ENCODE measurements around the gene FBXL16. TPM values are rescaled to one million over a fixed set of nuclear protein-coding genes. Genes with fewer than 3 reads are reported as not detected.
A peak's percentile ranks its signal among the peaks of the same experiment; 100 is the strongest.

FBXL16 gene
- total RNA-seq, 1 donor from 2014 or later: 3.0 TPM

DNA sequence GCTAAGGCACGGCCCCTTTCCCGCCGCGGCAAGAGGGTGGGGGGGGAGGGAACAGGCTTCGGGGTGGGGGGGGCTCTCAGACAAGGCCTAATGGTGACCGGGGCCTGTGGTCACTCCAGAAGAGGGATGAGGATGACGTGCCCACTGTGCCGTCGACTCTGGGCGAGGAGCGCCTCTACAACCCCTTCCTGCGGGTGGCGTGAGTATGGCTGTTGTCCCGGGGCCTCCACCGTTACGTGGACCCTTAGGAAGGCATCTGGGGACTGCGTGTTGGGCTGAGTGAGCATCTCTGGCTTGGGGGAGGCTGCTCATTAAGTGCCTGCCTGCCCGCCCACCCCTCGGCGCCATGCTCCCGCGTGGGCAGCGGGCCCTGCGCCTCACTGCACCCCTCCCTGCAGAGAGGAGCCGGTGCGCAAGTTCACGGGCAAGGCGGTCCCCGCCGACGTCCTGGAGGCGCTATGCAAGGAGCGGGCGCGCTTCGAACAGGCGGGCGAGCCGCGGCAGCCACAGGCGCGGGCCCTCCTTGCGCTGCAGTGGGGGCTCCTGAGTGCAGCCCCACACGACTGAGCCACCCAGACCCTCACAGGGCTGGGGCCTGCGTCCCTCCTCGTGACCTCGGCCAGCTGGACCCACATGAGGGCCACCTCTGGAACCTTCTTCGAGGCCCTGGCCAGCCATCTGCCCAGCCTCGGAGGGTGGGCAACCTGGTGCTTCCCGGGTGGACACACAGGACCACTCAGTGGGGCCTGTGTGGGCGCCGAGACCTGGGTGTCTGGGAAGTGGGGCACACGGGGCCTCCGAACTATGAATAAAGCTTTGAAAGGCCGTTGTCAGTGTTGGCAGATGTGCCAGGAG is 23.5 kb upstream of the FBXL16 start:
- Mint-ChIP-seq H3K9me3 (no peaks in the 10 kb centered on the region), H3K36me3 (ENCODE audit: low read depth) (no peaks in the 10 kb centered on the region), H3K27me3 (ENCODE audit: low read depth) (peaks cover 6% of the 10 kb centered on the region), H3K4me1 (no peaks in the 10 kb centered on the region), H3K4me3 (peak overlapping the region; percentile 59), H3K27ac (ENCODE audit: unreplicated experiment) (no peak overlapping the region)
- DNase-seq (ENCODE audit: low read depth, low spot score): no peak
- TF ChIP-seq, protein P1, sequence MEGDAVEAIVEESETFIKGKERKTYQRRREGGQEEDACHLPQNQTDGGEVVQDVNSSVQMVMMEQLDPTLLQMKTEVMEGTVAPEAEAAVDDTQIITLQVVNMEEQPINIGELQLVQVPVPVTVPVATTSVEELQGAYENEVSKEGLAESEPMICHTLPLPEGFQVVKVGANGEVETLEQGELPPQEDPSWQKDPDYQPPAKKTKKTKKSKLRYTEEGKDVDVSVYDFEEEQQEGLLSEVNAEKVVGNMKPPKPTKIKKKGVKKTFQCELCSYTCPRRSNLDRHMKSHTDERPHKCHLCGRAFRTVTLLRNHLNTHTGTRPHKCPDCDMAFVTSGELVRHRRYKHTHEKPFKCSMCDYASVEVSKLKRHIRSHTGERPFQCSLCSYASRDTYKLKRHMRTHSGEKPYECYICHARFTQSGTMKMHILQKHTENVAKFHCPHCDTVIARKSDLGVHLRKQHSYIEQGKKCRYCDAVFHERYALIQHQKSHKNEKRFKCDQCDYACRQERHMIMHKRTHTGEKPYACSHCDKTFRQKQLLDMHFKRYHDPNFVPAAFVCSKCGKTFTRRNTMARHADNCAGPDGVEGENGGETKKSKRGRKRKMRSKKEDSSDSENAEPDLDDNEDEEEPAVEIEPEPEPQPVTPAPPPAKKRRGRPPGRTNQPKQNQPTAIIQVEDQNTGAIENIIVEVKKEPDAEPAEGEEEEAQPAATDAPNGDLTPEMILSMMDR (conservative IDR thresholded peaks at IDR 0.05): no peak

DNA sequence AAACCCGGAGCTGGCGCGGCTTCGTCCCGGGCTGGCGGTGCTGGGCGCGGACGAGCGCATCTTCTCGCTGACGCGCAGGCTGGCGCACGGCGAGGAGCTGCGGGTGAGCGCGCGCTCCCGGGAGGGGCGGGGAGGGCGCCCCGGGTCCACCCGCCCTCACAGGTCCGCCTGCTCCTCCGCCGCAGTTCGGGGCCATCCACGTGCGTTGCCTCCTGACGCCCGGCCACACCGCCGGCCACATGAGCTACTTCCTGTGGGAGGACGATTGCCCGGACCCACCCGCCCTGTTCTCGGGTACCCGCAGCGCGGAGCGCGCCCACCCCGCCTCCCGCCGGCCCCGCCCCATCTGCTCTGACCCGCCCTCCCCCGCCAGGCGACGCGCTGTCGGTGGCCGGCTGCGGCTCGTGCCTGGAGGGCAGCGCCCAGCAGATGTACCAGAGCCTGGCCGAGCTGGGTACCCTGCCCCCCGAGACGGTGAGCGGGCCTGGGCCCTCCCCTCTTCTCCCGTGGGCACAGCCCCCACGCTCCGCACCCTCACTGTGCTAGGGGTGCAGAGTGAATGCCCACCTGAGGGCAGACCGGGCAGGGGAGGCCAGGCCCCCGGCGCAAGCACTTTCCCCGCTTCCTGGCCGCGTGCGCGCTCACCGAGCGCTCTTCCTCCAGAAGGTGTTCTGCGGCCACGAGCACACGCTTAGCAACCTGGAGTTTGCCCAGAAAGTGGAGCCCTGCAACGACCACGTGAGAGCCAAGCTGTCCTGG is 22.7 kb upstream of the FBXL16 start:
- no peaks in the 10 kb centered on the region for H3K36me3 Mint-ChIP-seq (ENCODE audit: low read depth)
- H3K9me3 Mint-ChIP-seq: no peaks in the 10 kb centered on the region
- peak overlapping the region; percentile 59 for H3K4me3 Mint-ChIP-seq
- H3K4me1 Mint-ChIP-seq: no peaks in the 10 kb centered on the region
- DNase-seq (ENCODE audit: low read depth, low spot score): no peak
- H3K27me3 Mint-ChIP-seq (ENCODE audit: low read depth): peaks cover 6% of the 10 kb centered on the region
- TF ChIP-seq, protein P1 (conservative IDR thresholded peaks at IDR 0.05): no peak
- no peak overlapping the region for H3K27ac Mint-ChIP-seq (ENCODE audit: unreplicated experiment)

DNA sequence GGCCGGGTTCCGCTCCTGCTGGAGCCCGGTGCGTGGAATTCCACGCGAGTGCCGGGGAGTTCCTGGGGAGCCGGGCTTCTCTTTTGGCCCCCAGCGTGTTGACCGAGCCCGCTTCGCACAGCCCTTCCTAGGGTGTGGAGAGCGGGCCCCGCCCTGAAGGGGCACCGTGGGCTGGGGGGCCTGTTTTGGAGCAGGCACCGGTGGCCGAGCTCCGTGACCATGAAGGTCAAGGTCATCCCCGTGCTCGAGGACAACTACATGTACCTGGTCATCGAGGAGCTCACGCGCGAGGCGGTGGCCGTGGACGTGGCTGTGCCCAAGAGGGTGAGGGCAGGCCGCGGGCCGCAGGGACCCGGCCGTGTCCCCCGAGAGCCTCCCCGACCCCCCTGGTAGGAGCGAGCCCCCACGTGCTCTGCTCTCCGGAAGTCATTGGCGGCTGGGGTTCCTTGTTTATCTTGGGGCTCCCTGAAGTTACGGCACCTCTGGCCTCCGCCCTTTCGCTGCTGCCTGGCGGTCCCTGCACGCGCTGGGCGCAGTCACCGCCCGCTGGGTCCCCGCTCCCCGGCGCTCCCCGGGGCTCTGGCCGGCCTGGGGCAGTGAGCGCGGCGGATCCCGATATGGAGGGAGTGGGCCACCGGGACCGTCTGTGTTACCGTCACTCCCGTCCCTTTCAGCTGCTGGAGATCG is 21.8 kb upstream of the FBXL16 start:
- DNase-seq (ENCODE audit: low read depth, low spot score): no peak
- Mint-ChIP-seq H3K9me3 (no peaks in the 10 kb centered on the region), H3K36me3 (ENCODE audit: low read depth) (no peaks in the 10 kb centered on the region), H3K27ac (ENCODE audit: unreplicated experiment) (no peak overlapping the region), H3K27me3 (ENCODE audit: low read depth) (peaks cover 6% of the 10 kb centered on the region), H3K4me1 (no peaks in the 10 kb centered on the region), H3K4me3 (no peak overlapping the region)
- TF ChIP-seq, protein P1 (conservative IDR thresholded peaks at IDR 0.05): no peak

DNA sequence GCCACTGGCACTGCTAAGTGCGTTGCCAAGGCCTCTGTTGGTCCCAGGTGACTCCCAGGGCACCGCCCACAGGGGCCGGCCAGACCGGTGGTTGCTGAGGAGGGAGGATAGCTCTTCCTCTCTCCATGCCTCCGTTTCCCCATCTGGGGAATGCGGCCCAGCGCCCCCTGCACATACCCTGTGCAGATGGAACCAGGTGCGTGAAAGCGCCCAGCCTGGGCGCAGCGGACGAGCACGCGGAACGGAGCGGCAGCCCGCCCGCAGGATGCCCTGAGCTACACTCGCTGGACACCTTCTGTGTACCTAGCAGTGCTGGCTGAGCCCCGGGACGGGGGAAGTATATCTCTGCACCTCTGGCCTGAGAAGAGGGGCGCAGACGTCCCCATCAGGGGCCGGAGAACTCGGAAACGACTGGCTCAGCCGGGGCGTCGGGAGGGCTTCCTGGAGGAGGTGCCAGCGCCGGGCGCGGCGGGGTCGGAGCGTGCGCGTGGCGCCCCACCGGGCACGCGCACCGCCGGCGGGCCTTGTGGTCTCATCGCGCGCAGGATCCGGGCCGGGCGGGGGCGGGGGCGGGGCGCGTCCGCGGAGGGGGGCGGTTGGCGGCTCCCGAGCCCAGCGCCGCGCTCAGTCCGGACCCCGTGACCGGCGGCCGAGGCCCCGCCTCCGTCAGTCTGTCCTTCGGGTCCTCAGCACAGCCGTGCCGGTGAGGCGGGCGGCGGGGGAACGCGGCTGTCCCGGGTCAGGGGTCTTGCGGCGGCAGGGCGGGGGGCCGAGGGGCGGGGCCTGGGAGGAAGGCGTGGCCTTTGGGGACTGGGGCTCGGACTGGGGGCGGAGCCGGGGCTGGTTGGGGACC is 21.1 kb upstream of the FBXL16 start, which contains the start of the genes CCDC78 and HAGHL:
Gene CCDC78 (minus strand): TSS at position 6 of the 853 bp plus-strand sequence. CDS start 76 bp downstream, outside the sequence.
Gene HAGHL (plus strand): TSS at position 669 of the 853 bp plus-strand sequence. CDS start 404 bp downstream, outside the sequence.
- TF ChIP-seq, protein P1 (conservative IDR thresholded peaks at IDR 0.05): no peak
- H3K27ac Mint-ChIP-seq (ENCODE audit: unreplicated experiment): no peak within 1 kb of the TSS
- H3K4me1 Mint-ChIP-seq: no peaks in the 10 kb centered on the region
- peaks cover 6% of the 10 kb centered on the region for H3K27me3 Mint-ChIP-seq (ENCODE audit: low read depth)
- no peaks in the 10 kb centered on the region for H3K9me3 Mint-ChIP-seq
- peak within 1 kb of the TSS; percentile 83 for H3K4me3 Mint-ChIP-seq
- H3K36me3 Mint-ChIP-seq (ENCODE audit: low read depth): no peaks in the 10 kb centered on the region
- no peak for DNase-seq (ENCODE audit: low read depth, low spot score)

DNA sequence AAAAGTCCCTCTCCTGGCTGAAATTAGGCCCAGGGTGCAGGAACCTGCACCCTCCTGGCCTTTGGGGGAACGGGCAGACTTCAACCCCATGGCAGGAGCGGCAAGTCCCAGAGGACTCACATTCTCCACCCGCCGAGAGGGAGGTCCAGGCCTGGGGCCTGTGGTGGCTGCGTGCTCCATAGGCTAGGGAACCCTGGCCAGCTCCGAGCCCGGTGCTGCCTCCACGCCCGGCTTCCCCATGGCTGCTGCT is 20.5 kb upstream of the FBXL16 start:
- H3K9me3 Mint-ChIP-seq: no peaks in the 10 kb centered on the region
- no peak for DNase-seq (ENCODE audit: low read depth, low spot score)
- TF ChIP-seq, protein P1 (conservative IDR thresholded peaks at IDR 0.05): no peak
- peaks cover 6% of the 10 kb centered on the region for H3K27me3 Mint-ChIP-seq (ENCODE audit: low read depth)
- no peaks in the 10 kb centered on the region for H3K4me1 Mint-ChIP-seq
- H3K36me3 Mint-ChIP-seq (ENCODE audit: low read depth): no peaks in the 10 kb centered on the region
- H3K27ac Mint-ChIP-seq (ENCODE audit: unreplicated experiment): no peak overlapping the region
- H3K4me3 Mint-ChIP-seq: peak overlapping the region; percentile 75

Measured in neural crest cell (in vitro differentiated cells).